Neural progenitor cell (in vitro differentiated cells): ENCODE measurements around the gene PRRC2C. TPM values are rescaled to one million over a fixed set of nuclear protein-coding genes. Genes with fewer than 3 reads are reported as not detected.

ENCODE experiments used
- DNase-seq: peaks from one replicate; pipeline ENCODE4 v3.0.0-alpha.2; 2016; ENCODE audit warnings: low spot score
- H2AFZ ChIP-seq: fragments of 200-600 bp; sonication (generic); replicated peaks from 2 replicates; pipeline ENCODE4 v1.6.1; 2016; ENCODE audit warnings: antibody characterized with exemption
- H3F3A ChIP-seq: fragments of 200-600 bp; sonication (generic); 2 replicates; pipeline ENCODE4 v1.6.1; 2016; ENCODE audit warnings: antibody characterized with exemption, low read depth
- H3K27ac ChIP-seq: fragments of 200-600 bp; sonication (generic); 2 replicates; pipeline ENCODE4 v1.5.1; 2016; ENCODE audit warnings: mild to moderate bottlenecking
- H3K27me3 ChIP-seq: fragments of 200-600 bp; sonication (generic); 2 replicates; pipeline ENCODE4 v1.6.1; 2016; ENCODE audit warnings: mild to moderate bottlenecking, moderate library complexity
- H3K36me3 ChIP-seq: fragments of 200-600 bp; sonication (generic); 2 replicates; pipeline ENCODE4 v1.5.1; 2016
- H3K4me1 ChIP-seq: fragments of 200-600 bp; sonication (generic); 2 replicates; pipeline ENCODE4 v1.6.1; 2016; ENCODE audit warnings: mixed run types
- H3K4me2 ChIP-seq: fragments of 200-600 bp; sonication (generic); 2 replicates; pipeline ENCODE4 v1.6.1; 2016
- H3K4me3 ChIP-seq: fragments of 200-600 bp; sonication (generic); 2 replicates; pipeline ENCODE4 v1.5.1; 2016
- H3K79me2 ChIP-seq: fragments of 200-600 bp; sonication (generic); 2 replicates; pipeline ENCODE4 v1.6.1; 2016; ENCODE audit warnings: low read depth
- H3K9ac ChIP-seq: fragments of 200-600 bp; sonication (generic); 2 replicates; pipeline ENCODE4 v1.6.1; 2016
- H3K9me3 ChIP-seq: fragments of 200-600 bp; sonication (generic); 2 replicates; pipeline ENCODE4 v1.5.1; 2016; ENCODE audit warnings: low read depth
- H4K20me1 ChIP-seq: fragments of 200-600 bp; sonication (generic); 2 replicates; pipeline ENCODE4 v1.6.1; 2016; ENCODE audit warnings: low read depth
- H3K27ac Mint-ChIP-seq: 3 replicates; pipeline ENCODE4 v1.8.0; 2021; ENCODE audit warnings: mixed read lengths
- H3K27me3 Mint-ChIP-seq: 2 replicates; pipeline ENCODE4 v1.8.0; 2022; ENCODE audit warnings: low read depth, mild to moderate bottlenecking, inconsistent platforms, moderate library complexity, mixed read lengths; ENCODE audit not compliant: insufficient read depth
- H3K36me3 Mint-ChIP-seq: 3 replicates; pipeline ENCODE4 v1.8.0; 2021; ENCODE audit warnings: mixed read lengths
- H3K4me1 Mint-ChIP-seq: 3 replicates; pipeline ENCODE4 v1.8.0; 2021; ENCODE audit warnings: mixed read lengths
- H3K4me3 Mint-ChIP-seq: 3 replicates; pipeline ENCODE4 v1.8.0; 2021; ENCODE audit warnings: mild to moderate bottlenecking, moderate library complexity, mixed read lengths
- H3K9me3 Mint-ChIP-seq: 3 replicates; pipeline ENCODE4 v1.8.0; 2020; ENCODE audit warnings: mixed read lengths
- EZH2 ChIP-seq: fragments of 200-600 bp; sonication (generic); IDR thresholded peaks from 2 replicates; pipeline ENCODE4 v1.6.1; 2017; ENCODE audit warnings: antibody characterized with exemption, mild to moderate bottlenecking, moderate library complexity
- EZH2phosphoT487 ChIP-seq: fragments of 200-600 bp; sonication (generic); IDR thresholded peaks from 2 replicates; pipeline ENCODE4 v1.6.1; 2017; ENCODE audit warnings: antibody characterized with exemption
- total RNA-seq: library from RNA; depleted of rRNA; stranded (reverse); fragments of >200 nt; gene quantifications from 2 replicates; pipeline ENCODE4 v1.2.3, GENCODE V29; 2015; ENCODE audit warnings: low replicate concordance
- TF ChIP-seq, protein P1 (sequence below): fragments of 200-600 bp; sonication (generic); IDR thresholded peaks from 2 replicates; pipeline ENCODE4 v1.5.1; 2017; ENCODE audit warnings: antibody characterized with exemption, mild to moderate bottlenecking

Gene PRRC2C
- total RNA-seq, 1 donor from 2014 or later: 89.9 TPM

DNA sequence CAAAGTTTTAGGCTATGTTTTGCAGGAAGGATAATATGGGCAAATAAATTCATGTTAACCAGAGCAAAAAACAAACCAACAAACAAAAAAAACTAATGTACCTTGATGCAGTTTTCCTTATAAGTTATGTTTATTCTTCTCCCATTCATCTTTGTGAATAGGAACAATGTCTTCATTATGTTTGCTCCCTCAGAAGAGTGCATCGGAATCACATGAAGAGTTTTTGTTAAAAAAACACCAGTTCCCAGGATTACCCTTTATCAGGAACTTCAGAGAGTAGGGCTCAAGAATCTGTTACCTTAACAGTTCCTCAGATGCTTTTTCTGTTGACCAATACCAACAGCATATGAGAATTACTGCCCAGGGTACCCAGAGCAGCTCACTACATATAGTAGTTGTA lies 14.6 kb upstream of the PRRC2C start:
- H4K20me1 ChIP-seq: no peaks in the 10 kb centered on the region
- H3K4me3 ChIP-seq: no peak overlapping the region
- no peaks in the 10 kb centered on the region for H3K79me2 ChIP-seq
- Mint-ChIP-seq H3K27me3 (peaks cover 5% of the 10 kb centered on the region), H3K4me1 (no peaks in the 10 kb centered on the region), H3K36me3 (no peaks in the 10 kb centered on the region), H3K9me3 (no peaks in the 10 kb centered on the region), H3K27ac (no peak overlapping the region), H3K4me3 (no peak overlapping the region)
- DNase-seq: no peak
- TF ChIP-seq, protein P1, sequence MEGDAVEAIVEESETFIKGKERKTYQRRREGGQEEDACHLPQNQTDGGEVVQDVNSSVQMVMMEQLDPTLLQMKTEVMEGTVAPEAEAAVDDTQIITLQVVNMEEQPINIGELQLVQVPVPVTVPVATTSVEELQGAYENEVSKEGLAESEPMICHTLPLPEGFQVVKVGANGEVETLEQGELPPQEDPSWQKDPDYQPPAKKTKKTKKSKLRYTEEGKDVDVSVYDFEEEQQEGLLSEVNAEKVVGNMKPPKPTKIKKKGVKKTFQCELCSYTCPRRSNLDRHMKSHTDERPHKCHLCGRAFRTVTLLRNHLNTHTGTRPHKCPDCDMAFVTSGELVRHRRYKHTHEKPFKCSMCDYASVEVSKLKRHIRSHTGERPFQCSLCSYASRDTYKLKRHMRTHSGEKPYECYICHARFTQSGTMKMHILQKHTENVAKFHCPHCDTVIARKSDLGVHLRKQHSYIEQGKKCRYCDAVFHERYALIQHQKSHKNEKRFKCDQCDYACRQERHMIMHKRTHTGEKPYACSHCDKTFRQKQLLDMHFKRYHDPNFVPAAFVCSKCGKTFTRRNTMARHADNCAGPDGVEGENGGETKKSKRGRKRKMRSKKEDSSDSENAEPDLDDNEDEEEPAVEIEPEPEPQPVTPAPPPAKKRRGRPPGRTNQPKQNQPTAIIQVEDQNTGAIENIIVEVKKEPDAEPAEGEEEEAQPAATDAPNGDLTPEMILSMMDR: no peak
- H3K4me1 ChIP-seq: no peaks in the 10 kb centered on the region
- no peaks in the 10 kb centered on the region for H3F3A ChIP-seq
- H2AFZ ChIP-seq: no peak overlapping the region
- no peak overlapping the region for H3K27ac ChIP-seq
- no peak overlapping the region for H3K4me2 ChIP-seq
- no peak overlapping the region for H3K9ac ChIP-seq
- no peaks in the 10 kb centered on the region for H3K36me3 ChIP-seq
- H3K27me3 ChIP-seq: no peaks in the 10 kb centered on the region
- H3K9me3 ChIP-seq: no peaks in the 10 kb centered on the region

DNA sequence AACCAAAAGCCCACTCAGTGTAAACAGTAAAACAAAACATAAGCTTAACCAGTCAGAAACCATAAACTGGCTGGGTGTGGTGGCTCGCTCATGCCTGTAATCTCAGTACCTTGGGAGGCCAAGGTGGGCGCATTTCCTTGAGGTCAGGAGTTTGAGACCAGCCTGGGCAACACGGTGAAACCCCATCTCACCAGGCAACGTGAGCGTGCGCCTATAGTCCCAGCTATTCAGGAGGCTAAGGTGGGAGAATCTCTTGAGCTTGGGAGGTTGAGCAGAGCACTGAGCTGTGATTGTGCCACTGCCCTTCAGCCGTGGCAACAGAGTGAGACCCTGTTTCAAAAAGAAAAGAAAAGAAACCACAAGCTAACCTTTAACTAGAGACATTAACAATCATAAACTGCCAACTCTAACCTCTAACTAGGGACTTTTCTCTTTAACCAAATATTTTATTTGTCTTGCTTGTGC lies 13.1 kb upstream of the PRRC2C start:
- Histone ChIP-seq H3K4me2 (no peak overlapping the region), H3K27ac (no peak overlapping the region), H3K9me3 (no peaks in the 10 kb centered on the region), H3K4me3 (no peak overlapping the region), H3K79me2 (no peaks in the 10 kb centered on the region), H2AFZ (no peak overlapping the region), H3K9ac (no peak overlapping the region), H3K27me3 (no peaks in the 10 kb centered on the region), H3K4me1 (no peaks in the 10 kb centered on the region), H4K20me1 (no peaks in the 10 kb centered on the region), H3F3A (peaks cover 3% of the 10 kb centered on the region), H3K36me3 (no peaks in the 10 kb centered on the region)
- no peak for TF ChIP-seq EZH2phosphoT487
- TF ChIP-seq EZH2: no peak
- TF ChIP-seq, protein P1: no peak
- Mint-ChIP-seq H3K27me3 (peaks cover 5% of the 10 kb centered on the region), H3K4me3 (no peak overlapping the region), H3K27ac (no peak overlapping the region), H3K9me3 (no peaks in the 10 kb centered on the region), H3K4me1 (peaks cover 2% of the 10 kb centered on the region), H3K36me3 (no peaks in the 10 kb centered on the region)
- DNase-seq: no peak

DNA sequence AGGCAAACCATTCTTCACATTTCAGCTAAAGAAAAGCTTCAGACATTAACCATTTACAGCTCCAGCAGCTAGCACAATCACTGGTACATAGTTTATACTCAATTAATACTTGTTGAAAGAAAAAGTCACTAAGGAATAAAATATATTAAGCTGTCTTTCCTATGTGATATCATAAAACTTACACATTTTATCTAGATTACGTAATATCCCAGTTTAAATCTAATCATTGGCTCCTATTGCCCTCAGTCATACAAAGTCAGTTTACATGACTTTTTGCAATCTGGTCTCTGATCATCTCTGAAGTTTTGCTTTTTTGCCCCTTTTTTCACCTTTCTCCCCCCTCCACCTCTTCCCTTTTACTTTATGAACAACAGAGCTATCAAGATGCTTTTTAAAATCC lies 8.5 kb upstream of the PRRC2C start:
- Mint-ChIP-seq H3K4me1 (peaks cover 11% of the 10 kb centered on the region), H3K4me3 (no peak overlapping the region)

More for the DNA sequence above, 8.5 kb upstream of the PRRC2C start:
- DNase-seq: no peak
- peak overlapping the region; percentile 91 for H3K27ac Mint-ChIP-seq
- Histone ChIP-seq H3K9ac (no peak overlapping the region), H3K4me2 (no peak overlapping the region), H3K27ac (no peak overlapping the region), H3K36me3 (no peaks in the 10 kb centered on the region), H3K4me1 (peaks cover 2% of the 10 kb centered on the region), H3K27me3 (no peaks in the 10 kb centered on the region), H3F3A (peaks cover 3% of the 10 kb centered on the region), H3K4me3 (no peak overlapping the region), H4K20me1 (no peaks in the 10 kb centered on the region), H3K79me2 (no peaks in the 10 kb centered on the region), H2AFZ (no peak overlapping the region), H3K9me3 (no peaks in the 10 kb centered on the region)
- no peaks in the 10 kb centered on the region for H3K9me3 Mint-ChIP-seq
- no peak for TF ChIP-seq EZH2
- TF ChIP-seq, protein P1: no peak
- TF ChIP-seq EZH2phosphoT487: no peak
- H3K27me3 Mint-ChIP-seq: peaks cover 2% of the 10 kb centered on the region
- H3K36me3 Mint-ChIP-seq: no peaks in the 10 kb centered on the region
